ENCODE data around the gene CNIH2.

Gene CNIH2

DNA sequence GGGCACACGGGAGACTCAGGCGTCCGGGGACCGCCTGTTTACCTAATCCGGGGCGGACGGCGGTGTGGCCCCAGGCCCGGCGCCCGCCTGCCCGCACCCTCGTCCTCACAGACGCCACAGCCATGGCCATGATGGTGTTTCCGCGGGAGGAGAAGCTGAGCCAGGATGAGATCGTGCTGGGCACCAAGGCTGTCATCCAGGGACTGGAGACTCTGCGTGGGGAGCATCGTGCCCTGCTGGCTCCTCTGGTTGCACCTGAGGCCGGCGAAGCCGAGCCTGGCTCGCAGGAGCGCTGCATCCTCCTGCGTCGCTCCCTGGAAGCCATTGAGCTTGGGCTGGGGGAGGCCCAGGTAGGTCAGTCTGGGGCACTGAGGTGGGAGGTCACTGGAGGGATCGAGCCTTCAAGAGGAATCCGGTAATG, 19.5 kb upstream of the CNIH2 start:
- H3K9me3 ChIP-seq (ENCODE audit: control extremely low read depth in 1 of 5, control insufficient read depth in 4 of 5, insufficient read depth in 2 of 5, low read depth in 1 of 5, low read length in 4 of 5), result no peaks in the 10 kb centered on the region
- ChIA-PET POLR2A (no interaction called here), CTCF (interaction anchor here (0.8 to 2.2 kb wide), 8 partner anchors 12 to 84 kb away, joined by 3 to 10 read pairs (median 3); no protein-coding TSS in a partner anchor)
- peak overlapping the region; percentile 64 to 90 (median 76) for H3K4me3 ChIP-seq (ENCODE audit: control insufficient read depth in 1 of 7, extremely low read depth in 1 of 7, insufficient read depth in 4 of 7, low read depth in 2 of 7, low read length in 6 of 7)
- peak overlapping the region in 1 of 2 experiments; percentile 61 for H3K27ac ChIP-seq (ENCODE audit: insufficient read depth in 1 of 2, low read depth in 1 of 2, low read length in 2 of 2, poor library complexity in 1 of 2, severe bottlenecking in 2 of 2)
- H3K4me1 ChIP-seq (ENCODE audit: control extremely low read depth in 1 of 4, control insufficient read depth in 4 of 4, insufficient read depth in 4 of 4, low read length in 3 of 4), result peaks cover 0 to 20% (median 19%) of the 10 kb centered on the region in 4 experiments
- H3K36me3 ChIP-seq (ENCODE audit: control insufficient read depth in 4 of 4, insufficient read depth in 4 of 4, low read length in 3 of 4), result peaks cover 0 to 13% (median 3%) of the 10 kb centered on the region in 4 experiments
- no peak for DNase-seq
- peaks cover 0 to 7% (median 0%) of the 10 kb centered on the region in 5 experiments for H3K27me3 ChIP-seq (replicated peaks in 2 of 5; ENCODE audit: control insufficient read depth in 4 of 5, insufficient read depth in 5 of 5, low read length in 4 of 5)
- 8% methylated on average over 25 of the region's 28 CpGs for WGBS (ENCODE audit: insufficient coverage)

DNA sequence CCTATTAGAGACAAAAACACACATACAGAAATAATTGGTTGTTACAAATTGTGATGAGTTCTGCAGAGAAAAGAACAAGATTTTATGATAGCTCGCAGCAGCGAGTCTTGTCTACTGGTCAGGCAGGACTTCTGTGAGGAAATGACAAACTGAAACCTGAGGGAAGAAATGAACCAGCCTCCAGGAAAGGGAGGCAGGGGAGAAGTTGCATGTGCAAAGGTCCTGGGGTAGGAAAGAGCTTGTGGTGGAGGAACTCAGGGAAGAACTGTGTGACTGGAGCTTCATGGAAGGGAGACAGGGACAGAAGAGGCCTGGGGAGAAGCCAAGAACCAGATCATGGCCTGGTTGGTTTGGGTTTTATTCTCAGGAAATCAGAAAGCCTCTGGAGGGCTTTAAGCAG, 18.8 kb upstream of the CNIH2 start:
- Histone ChIP-seq H3K27ac (ENCODE audit: insufficient read depth in 1 of 2, low read depth in 1 of 2, low read length in 2 of 2, poor library complexity in 1 of 2, severe bottlenecking in 2 of 2) (no peak overlapping the region), H3K9me3 (ENCODE audit: control extremely low read depth in 1 of 5, control insufficient read depth in 4 of 5, insufficient read depth in 2 of 5, low read depth in 1 of 5, low read length in 4 of 5) (no peaks in the 10 kb centered on the region), H3K27me3 (replicated peaks in 2 of 5; ENCODE audit: control insufficient read depth in 4 of 5, insufficient read depth in 5 of 5, low read length in 4 of 5) (peaks cover 0 to 7% (median 0%) of the 10 kb centered on the region in 5 experiments), H3K36me3 (ENCODE audit: control insufficient read depth in 4 of 4, insufficient read depth in 4 of 4, low read length in 3 of 4) (peaks cover 0 to 14% (median 3%) of the 10 kb centered on the region in 4 experiments), H3K4me3 (ENCODE audit: control insufficient read depth in 1 of 7, extremely low read depth in 1 of 7, insufficient read depth in 4 of 7, low read depth in 2 of 7, low read length in 6 of 7) (no peak overlapping the region), H3K4me1 (ENCODE audit: control extremely low read depth in 1 of 4, control insufficient read depth in 4 of 4, insufficient read depth in 4 of 4, low read length in 3 of 4) (peaks cover 0 to 20% (median 19%) of the 10 kb centered on the region in 4 experiments)
- CTCF ChIA-PET, result interaction anchor here (0.9 to 2.2 kb wide), 7 partner anchors 12 to 83 kb away, joined by 3 to 10 read pairs (median 5); no protein-coding TSS in a partner anchor
- DNase-seq, result no peak
- WGBS (ENCODE audit: insufficient coverage), result 93% methylated on average over 2 of the region's 2 CpGs
- POLR2A ChIA-PET, result no interaction called here

- ChIA-PET CTCF (interaction anchor here (0.6 to 2.2 kb wide), 8 partner anchors 11 to 78 kb away, joined by 3 to 10 read pairs (median 4); no protein-coding TSS in a partner anchor), POLR2A (interaction anchor here (0.7 kb wide), 1 partner anchor 26 kb away, joined by 7 read pairs; no protein-coding TSS in a partner anchor)
- Histone ChIP-seq H3K27ac (ENCODE audit: insufficient read depth in 1 of 2, low read depth in 1 of 2, low read length in 2 of 2, poor library complexity in 1 of 2, severe bottlenecking in 2 of 2) (no peak overlapping the region), H3K36me3 (ENCODE audit: control insufficient read depth in 4 of 4, insufficient read depth in 4 of 4, low read length in 3 of 4) (peaks cover 0 to 19% (median 4%) of the 10 kb centered on the region in 4 experiments), H3K4me3 (ENCODE audit: control insufficient read depth in 1 of 7, extremely low read depth in 1 of 7, insufficient read depth in 4 of 7, low read depth in 2 of 7, low read length in 6 of 7) (no peak overlapping the region), H3K27me3 (replicated peaks in 2 of 5; ENCODE audit: control insufficient read depth in 4 of 5, insufficient read depth in 5 of 5, low read length in 4 of 5) (peaks cover 0 to 7% (median 0%) of the 10 kb centered on the region in 5 experiments), H3K9me3 (ENCODE audit: control extremely low read depth in 1 of 5, control insufficient read depth in 4 of 5, insufficient read depth in 2 of 5, low read depth in 1 of 5, low read length in 4 of 5) (no peaks in the 10 kb centered on the region), H3K4me1 (ENCODE audit: control extremely low read depth in 1 of 4, control insufficient read depth in 4 of 4, insufficient read depth in 4 of 4, low read length in 3 of 4) (peaks cover 0 to 20% (median 19%) of the 10 kb centered on the region in 4 experiments)
- DNase-seq, result no peak
- 88% methylated on average over 4 of the region's 4 CpGs for WGBS (ENCODE audit: insufficient coverage)
These were observed 18.0 kb upstream of the CNIH2 start for GRCh38 chr11:66259956-66260355.

GRCh38 chr11:66261578-66261977, 16.4 kb upstream of the CNIH2 start:
- POLR2A ChIA-PET, result no interaction called here
- CTCF ChIA-PET, result interaction anchor here (0.6 kb wide), 1 partner anchor 93 kb away, joined by 3 read pairs; no protein-coding TSS in a partner anchor
- DNase-seq, result no peak
- WGBS (ENCODE audit: insufficient coverage), result 98% methylated on average over 15 of the region's 16 CpGs
- Histone ChIP-seq H3K4me3 (ENCODE audit: control insufficient read depth in 1 of 7, extremely low read depth in 1 of 7, insufficient read depth in 4 of 7, low read depth in 2 of 7, low read length in 6 of 7) (no peak overlapping the region), H3K27me3 (replicated peaks in 2 of 5; ENCODE audit: control insufficient read depth in 4 of 5, insufficient read depth in 5 of 5, low read length in 4 of 5) (peaks cover 0 to 5% (median 0%) of the 10 kb centered on the region in 5 experiments), H3K36me3 (ENCODE audit: control insufficient read depth in 4 of 4, insufficient read depth in 4 of 4, low read length in 3 of 4) (peaks cover 0 to 19% (median 6%) of the 10 kb centered on the region in 4 experiments), H3K27ac (ENCODE audit: insufficient read depth in 1 of 2, low read depth in 1 of 2, low read length in 2 of 2, poor library complexity in 1 of 2, severe bottlenecking in 2 of 2) (no peak overlapping the region), H3K9me3 (ENCODE audit: control extremely low read depth in 1 of 5, control insufficient read depth in 4 of 5, insufficient read depth in 2 of 5, low read depth in 1 of 5, low read length in 4 of 5) (no peaks in the 10 kb centered on the region), H3K4me1 (ENCODE audit: control extremely low read depth in 1 of 4, control insufficient read depth in 4 of 4, insufficient read depth in 4 of 4, low read length in 3 of 4) (peaks cover 0 to 21% (median 19%) of the 10 kb centered on the region in 4 experiments)

GRCh38 chr11:66262191-66262590, 15.8 kb upstream of the CNIH2 start:
- 99% methylated on average over 5 of the region's 5 CpGs for WGBS (ENCODE audit: insufficient coverage)
- no peak for DNase-seq
- POLR2A ChIA-PET, result no interaction called here
- peaks cover 0 to 21% (median 18%) of the 10 kb centered on the region in 4 experiments for H3K4me1 ChIP-seq (ENCODE audit: control extremely low read depth in 1 of 4, control insufficient read depth in 4 of 4, insufficient read depth in 4 of 4, low read length in 3 of 4)
- CTCF ChIA-PET, result no interaction called here
- no peaks in the 10 kb centered on the region for H3K27me3 ChIP-seq (replicated peaks in 2 of 5; ENCODE audit: control insufficient read depth in 4 of 5, insufficient read depth in 5 of 5, low read length in 4 of 5)
- H3K9me3 ChIP-seq (ENCODE audit: control extremely low read depth in 1 of 5, control insufficient read depth in 4 of 5, insufficient read depth in 2 of 5, low read depth in 1 of 5, low read length in 4 of 5), result no peaks in the 10 kb centered on the region
- no peak overlapping the region for H3K4me3 ChIP-seq (ENCODE audit: control insufficient read depth in 1 of 7, extremely low read depth in 1 of 7, insufficient read depth in 4 of 7, low read depth in 2 of 7, low read length in 6 of 7)
- H3K27ac ChIP-seq (ENCODE audit: insufficient read depth in 1 of 2, low read depth in 1 of 2, low read length in 2 of 2, poor library complexity in 1 of 2, severe bottlenecking in 2 of 2), result no peak overlapping the region
- peaks cover 0 to 19% (median 6%) of the 10 kb centered on the region in 4 experiments for H3K36me3 ChIP-seq (ENCODE audit: control insufficient read depth in 4 of 4, insufficient read depth in 4 of 4, low read length in 3 of 4)

DNA sequence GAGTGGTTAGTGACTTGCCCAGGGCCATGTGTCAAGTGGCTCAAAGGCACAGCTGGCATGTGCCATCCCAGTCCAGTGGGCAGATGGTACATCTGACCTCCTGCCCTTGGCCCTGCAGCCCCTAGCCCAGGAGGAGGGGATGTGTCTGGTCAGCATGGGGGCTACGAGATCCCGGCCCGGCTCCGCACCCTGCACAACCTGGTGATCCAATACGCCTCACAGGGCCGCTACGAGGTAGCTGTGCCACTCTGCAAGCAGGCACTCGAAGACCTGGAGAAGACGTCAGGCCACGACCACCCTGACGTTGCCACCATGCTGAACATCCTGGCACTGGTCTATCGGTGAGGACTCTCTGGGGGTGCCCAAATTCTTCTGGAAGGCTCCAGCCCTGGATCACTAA, 15.3 kb upstream of the CNIH2 start:
- POLR2A ChIA-PET, result no interaction called here
- no peaks in the 10 kb centered on the region for H3K9me3 ChIP-seq (ENCODE audit: control extremely low read depth in 1 of 5, control insufficient read depth in 4 of 5, insufficient read depth in 2 of 5, low read depth in 1 of 5, low read length in 4 of 5)
- CTCF ChIA-PET, result interaction anchor here (1.6 kb wide), 1 partner anchor 17 kb away, joined by 4 read pairs; no protein-coding TSS in a partner anchor
- no peak overlapping the region for H3K4me3 ChIP-seq (ENCODE audit: control insufficient read depth in 1 of 7, extremely low read depth in 1 of 7, insufficient read depth in 4 of 7, low read depth in 2 of 7, low read length in 6 of 7)
- peaks cover 0 to 19% (median 6%) of the 10 kb centered on the region in 4 experiments for H3K36me3 ChIP-seq (ENCODE audit: control insufficient read depth in 4 of 4, insufficient read depth in 4 of 4, low read length in 3 of 4)
- peaks cover 0 to 22% (median 17%) of the 10 kb centered on the region in 4 experiments for H3K4me1 ChIP-seq (ENCODE audit: control extremely low read depth in 1 of 4, control insufficient read depth in 4 of 4, insufficient read depth in 4 of 4, low read length in 3 of 4)
- WGBS (ENCODE audit: insufficient coverage), result 98% methylated on average over 12 of the region's 12 CpGs
- no peak for DNase-seq
- H3K27me3 ChIP-seq (replicated peaks in 2 of 5; ENCODE audit: control insufficient read depth in 4 of 5, insufficient read depth in 5 of 5, low read length in 4 of 5), result no peaks in the 10 kb centered on the region
- H3K27ac ChIP-seq (ENCODE audit: insufficient read depth in 1 of 2, low read depth in 1 of 2, low read length in 2 of 2, poor library complexity in 1 of 2, severe bottlenecking in 2 of 2), result no peak overlapping the region

DNA sequence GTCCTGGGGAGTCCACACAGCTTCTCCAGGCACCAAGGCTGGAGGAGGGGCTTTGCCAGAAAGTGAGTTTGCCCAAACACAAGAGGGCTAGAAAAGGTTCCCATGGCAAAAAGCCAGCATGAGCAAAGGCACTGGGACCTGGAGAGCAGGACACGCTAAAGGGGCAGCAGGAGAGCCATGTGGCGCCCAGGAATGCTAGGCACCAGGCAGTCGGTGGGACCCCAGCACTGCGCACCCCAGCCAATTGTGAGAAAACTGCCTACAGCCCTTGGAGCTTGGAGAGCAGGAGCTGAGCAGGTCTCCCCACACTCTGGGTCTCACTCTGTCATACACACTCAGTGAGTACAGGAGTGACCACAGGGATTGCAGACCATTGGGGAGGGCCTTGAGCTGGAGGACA, 14.7 kb upstream of the CNIH2 start:
- H3K36me3 ChIP-seq (ENCODE audit: control insufficient read depth in 4 of 4, insufficient read depth in 4 of 4, low read length in 3 of 4), result peaks cover 0 to 19% (median 6%) of the 10 kb centered on the region in 4 experiments
- peaks cover 0 to 23% (median 18%) of the 10 kb centered on the region in 4 experiments for H3K4me1 ChIP-seq (ENCODE audit: control extremely low read depth in 1 of 4, control insufficient read depth in 4 of 4, insufficient read depth in 4 of 4, low read length in 3 of 4)
- H3K4me3 ChIP-seq (ENCODE audit: control insufficient read depth in 1 of 7, extremely low read depth in 1 of 7, insufficient read depth in 4 of 7, low read depth in 2 of 7, low read length in 6 of 7), result no peak overlapping the region
- no peak overlapping the region for H3K27ac ChIP-seq (ENCODE audit: insufficient read depth in 1 of 2, low read depth in 1 of 2, low read length in 2 of 2, poor library complexity in 1 of 2, severe bottlenecking in 2 of 2)
- 100% methylated on average over 3 of the region's 4 CpGs for WGBS (ENCODE audit: insufficient coverage)
- no peaks in the 10 kb centered on the region for H3K9me3 ChIP-seq (ENCODE audit: control extremely low read depth in 1 of 5, control insufficient read depth in 4 of 5, insufficient read depth in 2 of 5, low read depth in 1 of 5, low read length in 4 of 5)
- ChIA-PET CTCF (interaction anchor here (0.8 to 1.6 kb wide), 2 partner anchors 17 to 19 kb away, joined by 3 to 4 read pairs; no protein-coding TSS in a partner anchor), POLR2A (no interaction called here)
- no peak for DNase-seq
- no peaks in the 10 kb centered on the region for H3K27me3 ChIP-seq (replicated peaks in 2 of 5; ENCODE audit: control insufficient read depth in 4 of 5, insufficient read depth in 5 of 5, low read length in 4 of 5)
